KMS-11 (cell line): ENCODE measurements around the gene BBS1.
"Not testable (repeated sequence)": the region's sequence is repeated elsewhere in the genome, so short reads cannot be mapped to it uniquely, and the experiment has no call there.

Experiments used
- H2AFZ ChIP-seq: fragments of 200-600 bp; sonication (generic); 2 replicates; pipeline ENCODE4 v1.6.1; 2016; ENCODE audit warnings: antibody characterized with exemption, mixed run types, low read depth
- H3K27ac ChIP-seq: fragments of 200-600 bp; sonication (generic); 2 replicates; pipeline ENCODE4 v1.6.1; 2016; ENCODE audit warnings: mild to moderate bottlenecking, mixed run types
- H3K27me3 ChIP-seq: fragments of 200-600 bp; sonication (generic); 2 replicates; pipeline ENCODE4 v1.6.1; 2017; ENCODE audit warnings: mild to moderate bottlenecking, low read depth, mixed run types, moderate library complexity; ENCODE audit not compliant: insufficient read depth
- H3K36me3 ChIP-seq: fragments of 200-600 bp; sonication (generic); 2 replicates; pipeline ENCODE4 v1.6.1; 2017; ENCODE audit warnings: mild to moderate bottlenecking, mixed run types; ENCODE audit not compliant: insufficient read depth
- H3K4me1 ChIP-seq: fragments of 200-600 bp; sonication (generic); 2 replicates; pipeline ENCODE4 v1.6.1; 2016; ENCODE audit warnings: mild to moderate bottlenecking, low read depth, mixed run types; ENCODE audit not compliant: poor library complexity, severe bottlenecking
- H3K4me2 ChIP-seq: fragments of 200-600 bp; sonication (generic); 2 replicates; pipeline ENCODE4 v1.7.0; 2016; ENCODE audit warnings: mild to moderate bottlenecking, mixed run types
- H3K4me3 ChIP-seq: fragments of 200-600 bp; sonication (generic); IDR thresholded peaks from 2 replicates; pipeline ENCODE4 v1.6.1; 2017; ENCODE audit warnings: low read depth, low read length, mixed read lengths; ENCODE audit not compliant: insufficient read depth
- H3K79me2 ChIP-seq: fragments of 200-600 bp; sonication (generic); 2 replicates; pipeline ENCODE4 v1.6.1; 2016; ENCODE audit warnings: low read depth, mixed run types; ENCODE audit not compliant: insufficient read depth
- H3K9ac ChIP-seq: fragments of 200-600 bp; sonication (generic); 2 replicates; pipeline ENCODE4 v1.6.1; 2016; ENCODE audit warnings: mild to moderate bottlenecking, mixed run types
- H4K20me1 ChIP-seq: fragments of 200-600 bp; sonication (generic); 2 replicates; pipeline ENCODE4 v1.6.1; 2016; ENCODE audit warnings: mild to moderate bottlenecking, mixed run types; ENCODE audit not compliant: insufficient read depth
- CTCF ChIP-seq: fragments of 200-600 bp; sonication (generic); conservative IDR thresholded peaks from 2 replicates; pipeline ENCODE4 v1.6.1; 2017; ENCODE audit warnings: low read depth, mild to moderate bottlenecking, antibody characterized with exemption, low read length, moderate library complexity, mixed read lengths

Gene BBS1

DNA sequence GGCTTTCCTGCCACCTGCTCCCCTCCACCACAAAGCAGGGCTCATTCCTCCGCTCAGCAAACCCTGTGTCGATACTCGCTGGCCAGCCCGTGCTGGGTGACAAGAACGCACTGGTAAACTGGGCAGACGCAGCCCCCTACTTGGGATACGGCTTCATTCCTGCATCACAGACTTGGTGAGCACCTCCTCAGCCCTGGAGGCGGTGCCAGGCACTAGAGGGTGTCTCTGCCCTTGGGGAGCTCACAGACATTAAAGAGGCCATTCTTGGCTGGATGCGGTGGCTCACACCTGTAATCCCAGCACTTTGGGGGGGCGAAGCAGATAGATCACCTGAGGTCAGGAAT is 29.4 kb downstream of the BBS1 start:
- H2AFZ ChIP-seq = no peak overlapping the region
- no peak overlapping the region for H3K27ac ChIP-seq
- H3K4me3 ChIP-seq = no peak overlapping the region

GRCh38 chr11:66540598-66540997 is 30.2 kb downstream of the BBS1 start:
- peaks cover 11% of the 10 kb centered on the region for H3K4me1 ChIP-seq
- not testable (repeated sequence) for H3K4me2 ChIP-seq, H3K79me2 ChIP-seq, H4K20me1 ChIP-seq, H3K4me3 ChIP-seq, H3K27me3 ChIP-seq, H3K9ac ChIP-seq, H3K27ac ChIP-seq, H2AFZ ChIP-seq, H3K36me3 ChIP-seq

More for the DNA sequence above, 29.4 kb downstream of the BBS1 start:
- H3K36me3 ChIP-seq = no peaks in the 10 kb centered on the region
- H3K4me2 ChIP-seq = no peak overlapping the region
- no peak overlapping the region for H3K9ac ChIP-seq
- no peaks in the 10 kb centered on the region for H3K27me3 ChIP-seq
- H3K4me1 ChIP-seq = peaks cover 5% of the 10 kb centered on the region
- no peaks in the 10 kb centered on the region for H4K20me1 ChIP-seq
- no peaks in the 10 kb centered on the region for H3K79me2 ChIP-seq
- no peak for TF ChIP-seq CTCF

- no peaks in the 10 kb centered on the region for H3K36me3 ChIP-seq
- H4K20me1 ChIP-seq = no peaks in the 10 kb centered on the region
- peaks cover 17% of the 10 kb centered on the region for H3K4me1 ChIP-seq
- H3K4me3 ChIP-seq = no peak overlapping the region
- no peaks in the 10 kb centered on the region for H3K27me3 ChIP-seq
- H3K79me2 ChIP-seq = no peaks in the 10 kb centered on the region
- H3K4me2 ChIP-seq = no peak overlapping the region
- H3K27ac ChIP-seq = no peak overlapping the region
- H2AFZ ChIP-seq = no peak overlapping the region
- no peak overlapping the region for H3K9ac ChIP-seq
- TF ChIP-seq CTCF = no peak
Observed at GRCh38 chr11:66541892-66542291, 31.5 kb downstream of the BBS1 start.

DNA sequence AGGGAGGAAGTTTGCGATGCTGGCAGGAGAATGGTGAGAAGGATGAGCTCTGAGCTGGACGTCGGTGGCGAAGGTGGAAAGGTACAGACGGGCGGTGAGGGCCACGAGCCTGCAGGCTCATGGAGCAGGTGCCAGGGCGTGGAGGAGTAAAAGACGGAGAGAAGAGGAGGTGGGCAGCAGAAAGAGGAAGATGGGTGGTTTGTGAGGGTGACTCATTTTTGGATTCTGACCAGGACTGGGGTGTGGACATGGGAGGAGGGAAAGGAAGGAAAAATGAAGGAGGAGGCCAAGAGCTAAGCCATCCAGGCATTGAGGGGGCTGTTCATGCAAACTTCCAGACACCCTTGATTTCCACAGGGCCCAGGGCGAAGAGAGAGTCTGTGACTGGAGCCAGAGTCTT is 31.9 kb downstream of the BBS1 start:
- Histone ChIP-seq H2AFZ (no peak overlapping the region), H4K20me1 (no peaks in the 10 kb centered on the region)

More for the DNA sequence above, 31.9 kb downstream of the BBS1 start:
- Histone ChIP-seq H3K4me3 (no peak overlapping the region), H3K36me3 (no peaks in the 10 kb centered on the region), H3K27me3 (no peaks in the 10 kb centered on the region; the same call in 1 of the 2 replicates), H3K79me2 (no peaks in the 10 kb centered on the region), H3K9ac (no peak overlapping the region), H3K4me2 (no peak overlapping the region), H3K27ac (no peak overlapping the region), H3K4me1 (peaks cover 17% of the 10 kb centered on the region)
- no peak for TF ChIP-seq CTCF
